HepG2 (cell line): ENCODE measurements around the gene IL17RA. TPM values are rescaled to one million over a fixed set of nuclear protein-coding genes. Genes with fewer than 3 reads are reported as not detected.

ENCODE experiments used
- ATAC-seq: fragments of 200-7000 bp; cut with Tn5 transposase; 3 replicates; pipeline ENCODE4 v1.9.1; 2020; ENCODE audit warnings: mild to moderate bottlenecking, moderate library complexity
- BruUV-seq: library from RNA; stranded (reverse); fragments of 400-500 nt; replicated peaks from 2 replicates; lab custom pipeline; 2021; lab: Mats Ljungman, UMichigan
- CTCF ChIA-PET: fragments of 300-600 bp; formaldehyde crosslinking; extraction: SDS; loops from one replicate; lab custom pipeline; 2021; ENCODE audit warnings: low total read pairs, inconsistent platforms, low intra/inter-chr PET ratio; lab: Yijun Ruan, JAX
- POLR2A ChIA-PET: fragments of 350-600 bp; sonication (Branson Sonifier 250); formaldehyde crosslinking; loops from one replicate; lab custom pipeline; 2020; ENCODE audit warnings: antibody characterized with exemption, inconsistent platforms; lab: Yijun Ruan, JAX
- DNase-seq: peaks from one replicate; pipeline ENCODE4 v3.0.0-alpha.2; 2015; ENCODE audit warnings: low spot score
- FAIRE-seq: peaks from 3 replicates; lab custom pipeline; 2011; peaks lifted over from hg19 to GRCh38; lab: Jason Lieb, UNC
- H2AFZ ChIP-seq: one replicate; pipeline ENCODE4 v1.6.1; 2011; ENCODE audit warnings: low read length, inconsistent platforms
- H3K27ac ChIP-seq: fragments of 300-600 bp; 3 replicates; pipeline ENCODE4 v1.8.0; 2011; ENCODE audit warnings: mixed run types, mild to moderate bottlenecking, mixed read lengths, low read length, inconsistent platforms; ENCODE audit not compliant: insufficient read depth; ENCODE audit errors: extremely low read length
- H3K27me3 ChIP-seq, 2 experiments: fragments of 200-600 bp in 1 of 2; 2 replicates in 1 of 2; 3 replicates in 1 of 2; pipeline versions ENCODE4 v1.6.0 to v1.8.0; 2011; ENCODE audit warnings: low read length in 2 of 2, mild to moderate bottlenecking in 2 of 2, moderate library complexity in 2 of 2, inconsistent platforms in 1 of 2; ENCODE audit not compliant: insufficient read depth in 2 of 2, control insufficient read depth in 1 of 2
- H3K36me3 ChIP-seq, 2 experiments: fragments of 200-600 bp in 1 of 2; replicated peaks in 1 of 2; 2 replicates in 1 of 2; 3 replicates in 1 of 2; pipeline versions ENCODE4 v1.5.1 to v1.8.0; 2011; ENCODE audit warnings: low read length in 2 of 2, inconsistent platforms in 1 of 2; ENCODE audit not compliant: insufficient read depth in 2 of 2, control insufficient read depth in 1 of 2
- H3K4me1 ChIP-seq: 2 replicates; pipeline ENCODE4 v1.5.1; 2012; ENCODE audit warnings: low read length, inconsistent platforms; ENCODE audit not compliant: insufficient read depth
- H3K4me2 ChIP-seq: 2 replicates; pipeline ENCODE4 v1.6.0; 2011; ENCODE audit warnings: low read depth, low read length, inconsistent platforms
- H3K4me3 ChIP-seq, 3 experiments: fragments of 200-600 bp in 1 of 3; sonication (generic), shearing (Covaris generic) in 1 of 3; replicated peaks in 1 of 3; 2 replicates each; pipeline ENCODE4 v1.5.1; 2011 to 2016; ENCODE audit warnings: low read length in 3 of 3, inconsistent platforms in 2 of 3, low read depth in 2 of 3, mild to moderate bottlenecking in 2 of 3, control low read depth in 1 of 3, mixed read lengths in 1 of 3; ENCODE audit not compliant: insufficient read depth in 1 of 3
- H3K79me2 ChIP-seq: one replicate; pipeline ENCODE4 v1.6.1; 2011; ENCODE audit warnings: low read length, inconsistent platforms; ENCODE audit not compliant: insufficient read depth
- H3K9ac ChIP-seq: 2 replicates; pipeline ENCODE4 v1.6.0; 2011; ENCODE audit warnings: mild to moderate bottlenecking, low read depth, low read length, inconsistent platforms; ENCODE audit not compliant: insufficient read depth
- H3K9me3 ChIP-seq: 2 replicates; pipeline ENCODE4 v1.5.1; 2012; ENCODE audit warnings: mild to moderate bottlenecking, low read length
- H4K20me1 ChIP-seq: 2 replicates; pipeline ENCODE4 v1.6.0; 2011; ENCODE audit warnings: inconsistent platforms, mild to moderate bottlenecking, low read length, moderate library complexity; ENCODE audit not compliant: insufficient read depth
- HMGA1 ChIP-seq: sonication (generic); formaldehyde crosslinking; conservative IDR thresholded peaks from 2 replicates; pipeline ENCODE4 v1.4.0; 2020; ENCODE audit warnings: missing genetic modification reagents
- SMAD9 ChIP-seq: sonication (generic); formaldehyde crosslinking; IDR thresholded peaks from 2 replicates; pipeline ENCODE4 v1.5.1; 2020; ENCODE audit warnings: mild to moderate bottlenecking, missing genetic modification reagents
- WGBS: methylation state at CpG from one replicate; pipeline ENCODE4 v1.1.6; 2017; ENCODE audit warnings: low lambda C conversion rate; 5-methylcytosine and 5-hydroxymethylcytosine counted together
- in situ Hi-C: cut with HindIII; loops from 2 replicates; pipeline ENCODE4 v1.10.0; 2017; ENCODE audit warnings: low pct_unique_long_range_greater_than_20kb; ENCODE audit not compliant: extremely low pct_ligation_motif_present
- intact Hi-C: fragments of 100-400 bp; cut with micrococcal nuclease; formaldehyde crosslinking; loops from one replicate; pipeline ENCODE4 v1.10.0; 2022; ENCODE audit not compliant: unreplicated experiment
- polyA plus RNA-seq, 8 experiments: library from polyadenylated mRNA; depleted of rRNA in 3 of 8; stranded (reverse) in 7 of 8; unstranded in 1 of 8; fragments of >200 nt; fragmentation: Illumina TruSeq in 4 of 8; extraction: Trizol in 4 of 8; gene quantifications; 2 replicates each; pipeline versions ENCODE4 v1.2.1 to v1.2.3, GENCODE V29; 2011 to 2016; ENCODE audit warnings: low read depth in 4 of 8, missing spikeins in 1 of 8, mixed read lengths in 1 of 8; ENCODE audit not compliant: insufficient read depth in 1 of 8
- total RNA-seq, 5 experiments: library from RNA; depleted of rRNA; stranded (reverse); fragments of >200 nt; fragmentation: Illumina TruSeq; extraction: Trizol; gene quantifications; 2 replicates each; pipeline ENCODE4 v1.2.3, GENCODE V29; 2016; ENCODE audit warnings: low read depth in 1 of 5
- TF ChIP-seq, protein P1 (sequence below): sonication (generic); formaldehyde crosslinking; IDR thresholded peaks from 2 replicates; pipeline ENCODE4 v1.4.0; 2020; ENCODE audit warnings: missing genetic modification reagents
- TF ChIP-seq, protein P2 (sequence below): sonication (generic); formaldehyde crosslinking; IDR thresholded peaks from 2 replicates; pipeline ENCODE4 v1.4.0; 2020; ENCODE audit warnings: mild to moderate bottlenecking, missing genetic modification reagents
- TF ChIP-seq, protein P3 (sequence below): sonication (generic); formaldehyde crosslinking; conservative IDR thresholded peaks from 2 replicates; pipeline ENCODE4 v1.4.0; 2020; ENCODE audit warnings: missing genetic modification reagents

Gene IL17RA
- total and polyA plus RNA-seq, 2 of the 13 experiments (the other 11 are each of a cell fraction or from before 2014, with no cell fraction given), result 2.5 to 8.2 TPM

DNA sequence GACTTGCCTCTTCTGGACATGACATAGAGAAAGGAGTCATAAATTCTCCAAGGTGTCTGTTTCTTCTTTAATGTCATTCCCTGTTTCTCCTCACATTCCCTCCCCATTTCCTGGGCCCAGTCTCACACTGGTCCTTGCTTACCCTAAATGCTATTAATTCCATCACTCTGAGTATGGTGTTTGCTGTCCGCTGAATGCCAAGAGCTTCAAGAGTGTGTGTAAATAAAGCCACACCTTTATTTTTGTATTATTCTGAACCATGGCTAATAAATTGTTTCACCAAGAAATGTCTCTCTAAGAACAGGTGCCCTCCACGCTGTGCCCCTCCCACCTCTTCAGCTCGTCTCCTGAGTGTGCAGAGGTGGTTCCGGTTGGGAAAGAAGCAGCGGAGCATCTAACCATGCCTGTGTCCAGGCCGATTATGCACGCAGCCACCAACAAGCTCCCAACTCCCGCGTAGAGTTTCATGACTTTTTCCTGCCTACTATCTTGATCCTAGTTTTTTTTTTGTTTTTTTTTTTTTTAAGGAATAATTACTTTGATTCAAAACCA, 27.8 kb downstream of the IL17RA start:
- ATAC-seq, result no peak
- no peak overlapping the region for H3K4me2 ChIP-seq
- H3K4me1 ChIP-seq, result no peaks in the 10 kb centered on the region
- intact Hi-C loops, result no loop called here
- no TSS peak for BruUV-seq
- no peak for FAIRE-seq
- no peak overlapping the region for H2AFZ ChIP-seq
- H3K27ac ChIP-seq, result no peak overlapping the region
- TF ChIP-seq, protein P1, sequence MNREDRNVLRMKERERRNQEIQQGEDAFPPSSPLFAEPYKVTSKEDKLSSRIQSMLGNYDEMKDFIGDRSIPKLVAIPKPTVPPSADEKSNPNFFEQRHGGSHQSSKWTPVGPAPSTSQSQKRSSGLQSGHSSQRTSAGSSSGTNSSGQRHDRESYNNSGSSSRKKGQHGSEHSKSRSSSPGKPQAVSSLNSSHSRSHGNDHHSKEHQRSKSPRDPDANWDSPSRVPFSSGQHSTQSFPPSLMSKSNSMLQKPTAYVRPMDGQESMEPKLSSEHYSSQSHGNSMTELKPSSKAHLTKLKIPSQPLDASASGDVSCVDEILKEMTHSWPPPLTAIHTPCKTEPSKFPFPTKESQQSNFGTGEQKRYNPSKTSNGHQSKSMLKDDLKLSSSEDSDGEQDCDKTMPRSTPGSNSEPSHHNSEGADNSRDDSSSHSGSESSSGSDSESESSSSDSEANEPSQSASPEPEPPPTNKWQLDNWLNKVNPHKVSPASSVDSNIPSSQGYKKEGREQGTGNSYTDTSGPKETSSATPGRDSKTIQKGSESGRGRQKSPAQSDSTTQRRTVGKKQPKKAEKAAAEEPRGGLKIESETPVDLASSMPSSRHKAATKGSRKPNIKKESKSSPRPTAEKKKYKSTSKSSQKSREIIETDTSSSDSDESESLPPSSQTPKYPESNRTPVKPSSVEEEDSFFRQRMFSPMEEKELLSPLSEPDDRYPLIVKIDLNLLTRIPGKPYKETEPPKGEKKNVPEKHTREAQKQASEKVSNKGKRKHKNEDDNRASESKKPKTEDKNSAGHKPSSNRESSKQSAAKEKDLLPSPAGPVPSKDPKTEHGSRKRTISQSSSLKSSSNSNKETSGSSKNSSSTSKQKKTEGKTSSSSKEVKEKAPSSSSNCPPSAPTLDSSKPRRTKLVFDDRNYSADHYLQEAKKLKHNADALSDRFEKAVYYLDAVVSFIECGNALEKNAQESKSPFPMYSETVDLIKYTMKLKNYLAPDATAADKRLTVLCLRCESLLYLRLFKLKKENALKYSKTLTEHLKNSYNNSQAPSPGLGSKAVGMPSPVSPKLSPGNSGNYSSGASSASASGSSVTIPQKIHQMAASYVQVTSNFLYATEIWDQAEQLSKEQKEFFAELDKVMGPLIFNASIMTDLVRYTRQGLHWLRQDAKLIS, result no peak
- TF ChIP-seq SMAD9 (CRISPR knock-in tag) (no peak), HMGA1 (CRISPR knock-in tag) (no peak)
- TF ChIP-seq, protein P2, sequence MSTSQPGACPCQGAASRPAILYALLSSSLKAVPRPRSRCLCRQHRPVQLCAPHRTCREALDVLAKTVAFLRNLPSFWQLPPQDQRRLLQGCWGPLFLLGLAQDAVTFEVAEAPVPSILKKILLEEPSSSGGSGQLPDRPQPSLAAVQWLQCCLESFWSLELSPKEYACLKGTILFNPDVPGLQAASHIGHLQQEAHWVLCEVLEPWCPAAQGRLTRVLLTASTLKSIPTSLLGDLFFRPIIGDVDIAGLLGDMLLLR (CRISPR knock-in tag), result no peak
- TF ChIP-seq, protein P3, sequence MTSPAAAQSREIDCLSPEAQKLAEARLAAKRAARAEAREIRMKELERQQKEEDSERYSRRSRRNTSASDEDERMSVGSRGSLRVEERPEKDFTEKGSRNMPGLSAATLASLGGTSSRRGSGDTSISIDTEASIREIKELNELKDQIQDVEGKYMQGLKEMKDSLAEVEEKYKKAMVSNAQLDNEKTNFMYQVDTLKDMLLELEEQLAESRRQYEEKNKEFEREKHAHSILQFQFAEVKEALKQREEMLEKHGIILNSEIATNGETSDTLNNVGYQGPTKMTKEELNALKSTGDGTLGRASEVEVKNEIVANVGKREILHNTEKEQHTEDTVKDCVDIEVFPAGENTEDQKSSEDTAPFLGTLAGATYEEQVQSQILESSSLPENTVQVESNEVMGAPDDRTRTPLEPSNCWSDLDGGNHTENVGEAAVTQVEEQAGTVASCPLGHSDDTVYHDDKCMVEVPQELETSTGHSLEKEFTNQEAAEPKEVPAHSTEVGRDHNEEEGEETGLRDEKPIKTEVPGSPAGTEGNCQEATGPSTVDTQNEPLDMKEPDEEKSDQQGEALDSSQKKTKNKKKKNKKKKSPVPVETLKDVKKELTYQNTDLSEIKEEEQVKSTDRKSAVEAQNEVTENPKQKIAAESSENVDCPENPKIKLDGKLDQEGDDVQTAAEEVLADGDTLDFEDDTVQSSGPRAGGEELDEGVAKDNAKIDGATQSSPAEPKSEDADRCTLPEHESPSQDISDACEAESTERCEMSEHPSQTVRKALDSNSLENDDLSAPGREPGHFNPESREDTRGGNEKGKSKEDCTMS (CRISPR knock-in tag), result no peak
- in situ Hi-C loops, result no loop called here
- H4K20me1 ChIP-seq, result no peaks in the 10 kb centered on the region
- POLR2A ChIA-PET, result no interaction called here
- CTCF ChIA-PET, result no interaction called here
- H3K36me3 ChIP-seq, result no peaks in the 10 kb centered on the region
- WGBS, result 23% methylated on average over 9 of the region's 9 CpGs
- peaks cover 3 to 25% of the 10 kb centered on the region in 2 experiments; a peak in 3 of 5 replicates for H3K27me3 ChIP-seq
- no peak for DNase-seq
- H3K79me2 ChIP-seq, result no peaks in the 10 kb centered on the region
- no peak overlapping the region for H3K4me3 ChIP-seq
- H3K9me3 ChIP-seq, result no peaks in the 10 kb centered on the region
- no peak overlapping the region for H3K9ac ChIP-seq
